GM10266 (cell line): ENCODE results near the gene LRRC34.

Source experiments
- DNase-seq: peaks from one replicate; pipeline ENCODE4 v3.0.0; 2012; ENCODE audit errors: extremely low spot score
- TF ChIP-seq, protein P1 (sequence below): IDR thresholded peaks from 2 replicates; pipeline ENCODE4 v1.5.1; 2012; ENCODE audit warnings: mild to moderate bottlenecking, low read depth; ENCODE audit not compliant: control insufficient read depth, insufficient read depth; ENCODE audit errors: missing control alignments

LRRC34 gene

DNA sequence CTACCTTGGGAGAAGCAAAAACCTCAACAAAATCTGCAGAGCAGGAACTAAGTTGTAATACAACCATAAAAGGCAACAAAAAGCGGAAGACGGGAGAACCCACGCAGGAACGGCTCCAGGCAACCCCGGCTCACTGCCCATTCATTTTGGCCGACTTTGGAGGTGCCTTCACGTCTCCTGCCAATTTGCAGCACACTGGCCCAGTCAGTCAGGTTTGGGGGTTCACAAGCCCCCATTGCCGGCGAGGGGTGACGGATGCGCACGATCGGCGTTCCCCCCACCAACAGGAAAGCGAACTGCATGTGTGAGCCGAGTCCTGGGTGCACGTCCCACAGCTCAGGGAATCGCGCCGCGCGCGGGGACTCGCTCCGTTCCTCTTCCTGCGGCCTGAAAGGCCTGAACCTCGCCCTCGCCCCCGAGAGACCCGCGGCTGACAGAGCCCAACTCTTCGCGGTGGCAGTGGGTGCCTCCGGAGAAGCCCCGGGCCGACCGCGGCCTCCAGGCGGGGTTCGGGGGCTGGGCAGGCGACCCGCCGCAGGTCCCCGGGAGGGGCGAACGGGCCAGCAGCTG, 48.3 kb downstream of the LRRC34 start:
- DNase-seq, result peak; percentile 86
- TF ChIP-seq, protein P1, sequence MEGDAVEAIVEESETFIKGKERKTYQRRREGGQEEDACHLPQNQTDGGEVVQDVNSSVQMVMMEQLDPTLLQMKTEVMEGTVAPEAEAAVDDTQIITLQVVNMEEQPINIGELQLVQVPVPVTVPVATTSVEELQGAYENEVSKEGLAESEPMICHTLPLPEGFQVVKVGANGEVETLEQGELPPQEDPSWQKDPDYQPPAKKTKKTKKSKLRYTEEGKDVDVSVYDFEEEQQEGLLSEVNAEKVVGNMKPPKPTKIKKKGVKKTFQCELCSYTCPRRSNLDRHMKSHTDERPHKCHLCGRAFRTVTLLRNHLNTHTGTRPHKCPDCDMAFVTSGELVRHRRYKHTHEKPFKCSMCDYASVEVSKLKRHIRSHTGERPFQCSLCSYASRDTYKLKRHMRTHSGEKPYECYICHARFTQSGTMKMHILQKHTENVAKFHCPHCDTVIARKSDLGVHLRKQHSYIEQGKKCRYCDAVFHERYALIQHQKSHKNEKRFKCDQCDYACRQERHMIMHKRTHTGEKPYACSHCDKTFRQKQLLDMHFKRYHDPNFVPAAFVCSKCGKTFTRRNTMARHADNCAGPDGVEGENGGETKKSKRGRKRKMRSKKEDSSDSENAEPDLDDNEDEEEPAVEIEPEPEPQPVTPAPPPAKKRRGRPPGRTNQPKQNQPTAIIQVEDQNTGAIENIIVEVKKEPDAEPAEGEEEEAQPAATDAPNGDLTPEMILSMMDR, result no peak

DNA sequence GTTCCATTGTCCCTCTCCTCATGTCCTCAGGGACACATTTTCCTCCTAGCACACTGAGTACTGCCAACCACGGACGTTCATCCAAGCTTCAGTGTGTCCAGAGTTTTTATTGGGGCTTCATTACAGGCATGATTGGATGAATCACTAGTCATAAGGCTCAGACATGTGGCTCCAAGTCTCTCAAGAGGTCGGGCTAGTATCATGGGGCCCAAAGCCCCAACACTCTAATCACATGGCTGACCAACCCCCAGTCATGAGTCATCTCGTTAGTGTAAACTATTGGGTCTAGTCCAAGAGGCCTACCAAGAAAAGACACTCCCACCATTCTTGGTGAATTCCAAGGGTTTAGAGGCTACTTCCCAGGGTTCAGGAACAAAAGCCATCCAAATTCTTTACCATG, 52.2 kb downstream of the LRRC34 start:
- TF ChIP-seq, protein P1, result no peak
- no peak for DNase-seq

DNA sequence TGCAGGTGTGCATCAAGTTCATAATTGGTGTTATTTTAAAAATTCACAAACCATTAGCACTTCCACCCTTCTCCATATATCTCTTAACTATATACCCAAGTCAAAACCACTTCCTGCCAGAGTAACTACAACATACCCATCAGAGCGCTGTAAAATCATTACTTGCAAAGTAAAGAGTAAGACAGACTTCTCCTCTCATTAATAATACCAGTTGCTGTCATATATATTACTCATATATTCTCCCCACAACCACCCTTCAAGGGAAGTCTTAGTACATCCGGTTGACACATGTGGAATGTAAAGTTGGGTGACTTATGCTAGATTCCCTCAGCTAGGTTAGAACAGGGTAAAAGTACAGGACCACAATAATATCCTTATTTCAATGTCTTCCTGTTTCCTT, 53.4 kb downstream of the LRRC34 start:
- DNase-seq, result no peak
- TF ChIP-seq, protein P1, result no peak

DNA sequence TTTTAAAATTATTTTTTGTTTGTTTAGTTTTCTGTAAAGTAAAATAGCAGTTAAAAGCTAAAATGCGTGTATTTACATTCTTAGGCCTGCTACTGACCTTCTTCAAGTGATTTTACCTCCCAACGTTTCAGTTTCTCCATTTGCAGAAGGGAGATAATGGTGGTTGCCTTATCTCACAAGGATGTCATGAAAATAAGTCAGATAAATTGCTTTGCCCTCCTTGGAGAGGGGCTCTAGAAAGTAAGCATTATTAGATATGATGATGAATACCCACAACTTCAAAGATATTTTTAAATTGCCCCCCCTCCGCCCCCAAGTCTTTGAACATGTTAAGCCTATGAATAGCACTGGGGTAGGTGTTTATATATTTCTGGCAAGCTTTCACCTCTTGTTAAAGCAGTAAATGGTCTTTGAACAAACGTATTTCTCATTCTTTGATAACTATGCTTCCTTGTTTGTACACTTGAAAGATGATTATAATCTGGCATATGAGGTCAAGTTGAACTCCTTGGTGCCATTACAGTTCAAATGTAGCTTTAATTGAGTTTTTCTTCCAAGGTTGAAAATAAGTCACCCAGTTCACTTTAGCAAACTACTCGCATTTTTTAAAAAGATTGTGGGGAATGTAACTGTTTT, 54.2 kb downstream of the LRRC34 start:
- DNase-seq, result no peak
- TF ChIP-seq, protein P1, result no peak

DNA sequence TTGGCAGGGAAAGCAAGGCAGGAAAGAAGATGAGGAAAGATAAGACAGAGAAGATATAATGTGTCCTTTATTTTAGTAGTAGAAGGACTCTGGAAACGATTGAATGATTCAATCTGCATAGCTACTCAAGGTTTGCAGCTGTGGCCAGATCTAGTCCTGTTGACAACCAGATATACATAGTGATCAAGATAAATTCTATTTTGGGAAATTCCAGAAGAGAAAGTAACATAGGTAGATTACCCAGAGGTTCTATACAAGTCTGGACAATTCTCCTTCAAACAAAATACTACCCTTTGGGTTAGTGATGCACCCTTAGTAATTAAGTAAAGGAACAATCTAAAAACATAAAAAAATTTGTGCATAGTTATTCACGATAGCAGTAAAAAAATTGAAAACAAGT, 57.2 kb downstream of the LRRC34 start:
- no peak for DNase-seq
- TF ChIP-seq, protein P1, result no peak

DNA sequence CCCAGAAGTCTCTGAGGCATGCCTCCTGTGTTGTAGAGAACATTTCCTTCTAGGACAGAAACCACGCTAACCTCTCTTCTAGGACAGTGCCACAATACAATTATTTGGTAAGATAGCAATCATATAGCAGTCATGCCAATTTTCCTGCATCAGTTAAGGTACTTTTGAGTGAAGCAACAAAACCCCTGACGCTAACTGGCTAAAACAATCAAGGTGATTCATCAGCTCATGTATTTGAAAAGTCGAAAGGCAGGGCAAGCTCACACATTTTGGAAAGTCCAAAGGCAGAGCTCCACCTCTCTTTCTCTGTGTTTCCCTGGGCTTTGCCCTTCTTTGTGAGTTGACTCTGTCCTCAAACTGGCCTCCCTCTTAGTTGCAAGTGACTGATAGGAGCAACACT, 58.0 kb downstream of the LRRC34 start:
- no peak for DNase-seq
- TF ChIP-seq, protein P1, result no peak

DNA sequence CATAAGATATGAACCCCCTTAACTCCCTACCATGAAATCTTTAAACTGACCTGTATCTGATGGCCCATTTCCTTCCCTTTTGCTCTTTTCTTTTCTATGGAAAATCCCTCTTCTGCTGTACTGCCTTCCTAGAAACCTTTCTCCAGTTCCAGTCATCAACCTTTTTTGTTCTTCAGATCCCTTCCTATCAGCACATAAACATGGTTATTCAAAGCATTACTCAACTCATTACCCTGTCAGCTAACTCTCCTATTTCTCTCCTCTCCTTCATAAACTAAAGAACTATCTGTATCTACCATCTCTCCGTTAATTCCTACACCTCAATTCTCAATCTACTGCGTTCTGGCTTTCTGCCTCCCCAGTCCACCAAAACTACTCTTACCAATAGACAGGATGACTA, 60.8 kb downstream of the LRRC34 start:
- TF ChIP-seq, protein P1, result no peak
- no peak for DNase-seq
